HG02885 (cell line): ENCODE data around the gene SIN3B.

ENCODE experiments used
- ATAC-seq: cut with Tn5 transposase; IDR thresholded peaks from one replicate; pipeline ENCODE4 v1.9.1; 2021; ENCODE audit warnings: mild to moderate bottlenecking; ENCODE audit not compliant: unreplicated experiment, poor library complexity

The SIN3B gene

GRCh38 chr19:16899566-16900075 lies 70.4 kb downstream of the SIN3B start:
- ATAC-seq: no peak

DNA sequence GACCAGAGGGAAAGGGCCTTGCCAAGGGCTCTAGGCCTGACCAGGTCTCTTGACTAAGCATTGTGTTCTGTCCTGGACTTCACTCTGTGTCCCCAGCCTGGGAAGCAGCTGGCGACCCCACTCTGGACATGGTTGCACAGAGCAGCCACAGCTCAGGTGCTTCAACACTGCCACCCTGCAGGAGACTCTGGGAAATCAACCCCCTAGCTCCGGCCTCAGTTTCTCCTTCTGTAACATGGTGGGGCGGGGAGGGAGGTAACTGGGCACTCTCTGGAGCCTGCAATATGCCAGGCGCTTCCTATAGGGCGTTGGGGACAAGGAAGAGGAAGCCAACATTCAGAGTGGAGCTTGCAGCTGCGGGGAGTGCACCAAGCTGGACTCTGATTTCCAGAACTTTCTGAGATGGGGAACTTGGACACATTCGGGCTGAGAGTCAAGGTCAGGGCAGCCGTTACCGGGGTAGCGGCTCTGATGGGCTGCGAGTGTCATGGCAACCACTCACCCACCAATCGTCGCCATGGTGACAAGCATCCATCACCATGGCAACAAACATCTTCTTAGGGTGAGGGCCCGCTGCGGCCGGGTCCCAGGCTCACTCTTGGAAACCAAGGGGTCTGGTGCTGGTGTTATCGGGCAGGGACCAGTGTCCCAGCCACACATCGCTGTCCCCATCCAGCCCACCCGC lies 72.4 kb downstream of the SIN3B start:
- no peak for ATAC-seq

DNA sequence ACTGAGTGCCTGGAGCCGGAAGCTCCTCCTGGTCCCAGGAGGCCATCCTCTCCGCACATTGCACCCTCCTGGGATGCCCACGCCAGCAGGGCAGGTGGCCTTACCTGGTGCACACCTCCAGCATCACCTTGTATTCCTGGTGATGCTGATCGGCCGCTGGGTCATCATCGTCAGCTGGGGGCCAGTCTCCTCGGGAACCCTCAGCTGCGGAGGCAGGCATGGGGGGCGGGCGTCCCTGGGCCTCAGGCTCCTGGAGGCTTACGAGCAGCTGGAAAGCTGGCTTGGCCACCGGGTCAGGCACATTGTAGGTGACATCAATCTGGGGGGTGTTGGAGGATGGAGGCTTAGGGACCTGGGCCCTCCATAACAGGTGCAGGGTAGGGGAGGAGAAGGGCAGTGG lies 73.3 kb downstream of the SIN3B start:
- ATAC-seq: no peak

- no peak for ATAC-seq
These were observed 74.1 kb downstream of the SIN3B start for GRCh38 chr19:16903347-16903746.

- ATAC-seq: no peak
These were observed 75.4 kb downstream of the SIN3B start for GRCh38 chr19:16904599-16904998.

- ATAC-seq: no peak
These were observed 79.6 kb downstream of the SIN3B start for GRCh38 chr19:16908759-16909158.

GRCh38 chr19:16911046-16911445 lies 81.8 kb downstream of the SIN3B start:
- no peak for ATAC-seq

DNA sequence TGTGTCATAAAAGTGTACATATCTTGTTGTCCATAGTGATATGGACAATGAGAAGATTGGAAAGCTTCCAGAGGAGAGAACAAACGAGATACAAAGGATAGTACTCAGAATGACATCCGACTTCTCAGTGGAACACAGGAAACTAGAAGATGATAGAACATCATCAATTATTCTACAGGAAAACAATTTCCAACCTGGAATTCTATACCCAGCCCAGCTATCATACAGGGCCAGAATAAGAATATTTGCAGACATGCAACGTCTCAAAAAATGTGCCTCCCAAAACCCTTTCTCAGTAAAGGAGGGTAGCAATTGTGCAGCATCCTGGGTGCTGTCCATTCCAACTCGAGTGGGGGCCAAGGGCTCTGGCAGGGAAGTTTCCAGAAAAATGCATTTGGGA lies 83.6 kb downstream of the SIN3B start:
- ATAC-seq: no peak

GRCh38 chr19:16914421-16914820 lies 85.2 kb downstream of the SIN3B start:
- no peak for ATAC-seq

GRCh38 chr19:16915135-16915534 lies 85.9 kb downstream of the SIN3B start:
- no peak for ATAC-seq

DNA sequence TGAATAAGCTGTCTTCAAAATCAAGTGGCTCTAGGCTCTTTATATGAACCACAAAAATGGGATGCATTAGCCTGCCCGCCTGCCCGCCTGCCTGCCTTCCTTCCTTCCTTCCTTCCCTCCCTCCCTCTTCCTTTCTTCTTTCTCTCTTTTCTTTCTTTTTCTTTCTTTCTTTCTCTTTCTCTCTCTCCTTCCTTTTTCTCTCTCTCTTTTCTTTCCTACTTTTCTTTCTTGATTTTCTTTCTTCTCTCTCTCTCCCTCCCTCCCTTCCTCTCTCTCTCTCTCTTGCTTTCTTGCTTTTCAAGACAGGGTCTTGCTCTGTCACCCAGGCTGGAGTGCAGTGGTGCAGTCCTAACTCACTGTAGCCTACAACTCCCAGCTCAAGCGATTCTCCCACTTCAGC lies 86.5 kb downstream of the SIN3B start:
- no peak for ATAC-seq

DNA sequence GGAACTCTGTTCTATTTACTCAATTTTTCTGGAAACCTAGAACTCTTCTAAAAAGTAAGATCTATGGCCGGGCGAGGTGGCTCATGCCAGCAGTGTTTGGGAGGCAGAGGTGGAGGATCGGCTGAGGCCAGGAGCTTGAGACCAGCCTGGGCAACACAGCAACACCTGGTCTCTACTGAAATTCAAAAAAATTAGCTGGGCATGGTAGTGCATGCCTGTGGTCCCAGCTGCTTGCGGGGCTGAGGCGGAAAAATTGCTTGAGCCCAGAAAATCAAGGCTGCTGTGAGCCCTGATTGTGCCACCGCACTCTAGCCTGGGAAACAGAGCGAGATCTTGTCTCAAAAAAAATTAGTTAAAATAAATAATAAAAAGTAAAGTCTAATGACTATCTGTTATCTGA lies 88.2 kb downstream of the SIN3B start:
- no peak for ATAC-seq

DNA sequence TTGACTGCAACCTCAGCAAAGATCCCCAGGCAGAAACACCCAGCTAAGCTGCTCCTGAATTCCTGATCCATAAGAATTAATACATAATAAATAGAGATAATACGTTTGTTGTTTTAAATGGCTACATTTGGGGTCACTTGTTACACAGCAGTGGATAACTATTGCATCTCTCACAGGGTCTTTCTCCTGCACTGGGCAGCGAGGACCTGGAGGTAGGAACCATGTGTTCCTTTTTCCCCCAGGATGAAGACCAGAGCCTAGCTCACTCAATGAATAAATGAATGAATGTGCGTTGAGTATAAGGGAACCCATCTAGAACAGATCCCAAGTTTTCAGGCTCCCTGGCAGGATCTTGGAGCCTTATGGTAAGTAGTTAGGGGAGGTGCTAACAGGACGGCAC lies 90.3 kb downstream of the SIN3B start:
- no peak for ATAC-seq

GRCh38 chr19:16920816-16921529 lies 91.8 kb downstream of the SIN3B start:
- ATAC-seq: no peak

DNA sequence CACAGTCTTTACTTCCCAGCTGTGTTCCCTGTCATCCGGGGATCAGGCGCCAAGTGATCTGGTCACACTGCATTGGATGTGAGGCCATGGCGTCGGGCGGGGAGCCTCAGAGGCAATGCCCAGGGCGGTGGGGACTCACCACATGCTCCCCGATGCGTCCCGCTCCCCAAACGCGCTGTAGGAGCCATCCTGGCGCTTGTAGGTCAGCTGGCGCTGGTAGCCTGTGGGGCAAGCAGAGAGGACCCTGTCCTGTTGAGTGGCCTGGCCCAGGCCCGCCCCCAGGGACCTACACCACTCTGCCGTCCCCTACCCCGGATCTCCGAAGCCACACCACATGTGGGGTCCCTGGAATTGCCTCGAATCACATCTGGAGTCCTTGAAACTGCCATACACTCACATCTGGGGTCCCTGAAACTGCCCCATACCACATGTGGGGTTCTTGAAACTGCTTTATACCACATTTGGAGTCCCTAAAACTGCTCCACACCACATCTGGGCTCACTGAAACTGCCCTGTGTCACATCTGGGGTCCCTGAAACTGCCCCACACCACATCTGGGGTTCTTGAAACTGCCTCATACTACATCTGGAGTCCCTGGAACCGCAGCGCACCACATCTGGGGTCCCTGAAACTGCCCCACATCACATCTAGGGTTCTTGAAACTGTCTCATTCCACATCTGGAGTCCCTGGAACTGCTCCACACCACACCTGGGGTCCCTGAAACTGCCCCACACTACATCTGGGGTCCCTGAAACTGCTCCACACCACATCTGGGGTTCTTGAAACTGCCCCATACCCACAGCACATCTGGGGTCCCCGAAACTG lies 92.8 kb downstream of the SIN3B start:
- ATAC-seq: no peak

DNA sequence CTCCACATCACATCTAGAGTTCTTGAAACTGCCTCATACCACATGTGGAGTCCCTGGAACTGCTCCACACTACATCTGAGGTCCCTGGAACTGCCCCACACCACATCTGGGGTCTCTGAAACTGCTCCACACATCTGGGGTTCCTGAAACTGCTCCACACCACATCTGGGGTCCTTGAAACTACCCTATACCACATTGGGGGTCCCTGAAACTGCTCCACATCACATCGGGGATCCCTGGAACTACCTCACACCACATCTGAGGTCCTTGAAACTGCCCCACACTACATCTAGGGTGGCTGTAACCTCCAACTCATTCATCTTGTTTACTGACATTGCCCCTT lies 93.4 kb downstream of the SIN3B start:
- ATAC-seq: no peak

DNA sequence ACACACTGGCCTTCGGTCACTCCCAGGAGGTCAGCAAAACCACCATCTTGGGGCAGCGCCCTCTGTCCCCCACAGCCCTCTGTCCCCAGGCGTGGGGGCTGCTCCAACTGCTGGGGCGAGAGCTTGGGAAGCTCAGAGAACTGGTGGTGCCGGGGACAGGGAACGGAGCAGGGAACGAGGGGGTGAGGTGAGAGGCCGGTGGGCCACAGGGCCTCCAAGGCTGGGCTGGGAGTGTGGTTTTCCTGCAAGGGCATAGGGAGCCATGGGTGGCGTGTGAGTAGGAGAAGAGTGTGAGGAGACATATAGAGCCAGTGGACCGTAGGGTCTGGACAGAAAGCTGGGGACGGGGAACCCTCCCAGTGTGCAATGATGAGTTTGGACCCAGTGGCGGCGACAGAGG lies 93.8 kb downstream of the SIN3B start:
- ATAC-seq: no peak

GRCh38 chr19:16927883-16928282 lies 98.7 kb downstream of the SIN3B start:
- no peak for ATAC-seq

GRCh38 chr19:16928351-16928750 lies 99.2 kb downstream of the SIN3B start:
- no peak for ATAC-seq

DNA sequence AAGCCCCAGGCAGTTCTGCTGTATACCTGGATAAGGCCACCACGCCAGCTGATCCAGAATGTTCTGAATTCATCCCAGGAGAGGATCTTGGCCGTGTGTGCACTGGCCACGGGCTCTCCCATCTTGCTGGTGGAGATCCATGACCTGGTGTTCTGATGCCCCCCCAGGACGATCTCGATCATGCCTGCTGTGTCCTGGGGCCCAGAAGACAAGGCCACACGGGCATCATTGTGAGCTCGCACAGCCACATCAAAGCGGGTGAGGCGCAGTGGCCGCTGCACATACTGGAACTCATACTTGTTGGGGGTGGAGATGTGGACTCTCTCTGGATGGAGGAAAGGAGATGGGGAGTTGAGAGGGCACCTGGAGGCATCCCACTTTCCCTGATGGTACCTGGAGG lies 99.7 kb downstream of the SIN3B start:
- no peak for ATAC-seq
